Measurements from ENCODE around the gene ERC2. TPM values are rescaled to one million over a fixed set of nuclear protein-coding genes. Genes with fewer than 3 reads are reported as not detected.

Gene ERC2
- total RNA-seq, 1 donor from 2014 or later, result 1.1 TPM

DNA sequence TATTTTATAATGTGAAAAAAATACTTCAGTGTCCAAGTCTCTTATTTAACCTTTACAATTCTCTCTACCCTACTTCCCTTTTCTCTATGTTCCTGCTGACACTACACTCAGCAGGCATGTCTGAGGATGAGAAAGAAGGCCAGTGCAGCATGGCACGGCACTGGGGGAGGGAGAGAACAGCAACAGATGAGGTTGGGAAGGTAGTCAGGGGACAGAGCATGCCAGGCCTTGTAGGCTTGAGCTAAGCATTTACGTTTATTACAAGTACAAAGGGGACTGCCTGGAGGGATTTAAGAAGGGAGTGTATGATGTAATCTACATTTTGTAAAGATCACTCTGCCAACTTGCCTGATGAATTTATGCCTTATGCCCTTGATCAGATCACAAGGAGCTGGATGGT lies 863.9 kb downstream of the ERC2 start:
- no peak for DNase-seq (ENCODE audit: low spot score)

DNA sequence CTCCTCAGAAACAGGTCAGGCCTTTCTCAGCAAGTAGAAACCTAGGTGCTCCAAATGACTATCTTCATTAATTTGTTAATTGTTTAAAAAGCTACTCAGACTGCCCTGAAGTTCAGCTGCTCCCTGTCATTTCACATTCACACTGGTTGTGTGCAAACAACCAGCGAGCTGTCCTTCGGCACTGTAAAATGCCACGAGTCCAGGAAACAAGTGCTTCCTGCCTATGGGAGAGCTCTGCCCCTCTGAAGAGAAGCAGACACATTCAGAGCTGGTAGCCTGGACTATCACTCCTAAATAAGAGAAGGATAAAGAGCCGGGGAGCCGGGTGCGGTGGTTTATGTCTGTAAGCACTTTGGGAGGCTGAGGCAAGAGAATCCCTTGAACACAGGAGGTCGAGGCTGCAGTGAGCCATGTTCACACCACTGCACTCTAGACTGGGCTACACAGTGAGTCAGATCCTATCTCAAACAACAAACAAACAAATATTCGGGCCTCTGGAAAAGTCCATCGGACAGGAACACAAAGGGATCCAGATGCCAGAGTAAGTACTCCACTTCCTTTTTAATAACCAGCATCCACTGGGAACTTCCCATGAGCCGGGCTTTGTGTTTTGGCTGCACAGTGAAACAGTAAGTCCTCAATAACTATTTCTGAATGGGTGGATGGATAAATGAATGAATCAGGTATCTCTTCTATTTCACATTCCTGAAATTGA lies 866.7 kb downstream of the ERC2 start:
- DNase-seq (ENCODE audit: low spot score), result no peak

DNA sequence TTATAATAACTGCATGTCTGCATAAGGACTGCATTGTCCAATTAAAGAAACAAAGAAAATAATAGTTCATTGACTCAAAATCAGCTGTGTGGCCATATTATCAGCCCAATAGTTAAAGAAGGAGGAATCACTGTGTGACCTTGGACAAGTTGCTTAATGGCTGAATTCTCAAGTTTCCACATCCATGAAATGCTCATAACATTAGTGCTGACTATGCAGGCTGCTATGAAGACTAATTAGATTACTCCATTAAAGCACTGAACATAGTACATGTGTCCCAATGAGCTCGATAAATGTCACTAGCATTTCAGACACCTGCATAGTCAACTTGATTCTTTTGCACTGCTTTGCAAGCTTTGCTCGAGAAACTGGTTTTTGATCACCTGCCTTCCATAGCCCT lies 870.0 kb downstream of the ERC2 start:
- DNase-seq (ENCODE audit: low spot score), result no peak

DNA sequence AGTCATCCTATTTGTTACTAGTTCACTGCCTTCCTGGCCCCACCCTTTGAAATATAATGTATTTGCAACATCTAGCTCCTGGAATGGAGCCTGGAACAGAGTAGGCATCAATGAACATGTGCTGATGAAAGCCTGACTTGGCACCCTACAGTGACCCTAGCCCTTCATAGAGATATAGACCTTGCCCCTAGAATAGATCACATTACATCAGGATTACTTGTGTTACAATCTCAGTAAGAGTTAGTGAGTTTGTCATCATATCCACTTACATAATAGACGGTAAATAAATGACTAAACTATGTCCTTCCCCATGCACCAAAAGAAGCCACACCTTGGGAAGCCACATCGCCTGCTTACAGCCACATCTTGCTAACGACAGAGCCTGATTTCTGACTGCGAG lies 870.6 kb downstream of the ERC2 start:
- DNase-seq (ENCODE audit: low spot score), result no peak

DNA sequence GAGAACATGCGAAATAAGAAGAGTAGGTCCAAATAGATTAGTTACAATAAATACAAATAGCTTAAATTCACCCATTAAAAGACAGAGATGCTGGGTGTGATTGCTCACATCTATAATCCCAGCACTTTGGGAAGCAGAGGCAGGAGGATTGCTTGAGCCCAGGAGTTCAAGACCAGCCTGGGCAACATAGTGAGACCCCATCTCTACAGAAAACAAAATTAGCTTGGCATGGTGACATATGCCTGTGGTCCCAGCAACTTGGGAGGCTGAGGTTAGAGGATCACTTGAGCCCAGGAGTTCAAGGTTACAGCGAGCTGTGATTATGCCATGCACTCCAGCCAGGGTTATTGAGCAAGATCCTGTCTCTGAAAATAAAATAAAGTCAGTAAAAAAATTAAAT lies 872.1 kb downstream of the ERC2 start:
- DNase-seq (ENCODE audit: low spot score), result no peak

DNA sequence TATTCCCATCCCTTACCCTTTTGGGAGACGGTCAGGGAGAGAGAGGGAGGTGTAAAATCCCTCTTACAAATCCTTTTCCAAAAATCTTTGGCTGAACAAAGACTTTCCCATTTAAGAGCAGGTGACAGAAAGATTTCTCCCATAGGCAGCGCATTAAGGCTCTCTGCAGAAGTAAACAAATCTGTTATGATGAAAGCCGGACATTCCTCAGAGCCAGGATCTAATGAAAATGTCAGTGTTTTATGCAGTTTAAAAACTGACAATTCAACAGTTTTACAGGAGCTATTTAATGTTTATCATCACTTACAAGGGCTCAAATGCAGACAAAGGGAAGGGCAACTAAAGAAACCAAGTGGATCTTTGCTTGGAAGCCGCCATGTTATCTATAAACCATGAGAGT lies 872.8 kb downstream of the ERC2 start:
- DNase-seq (ENCODE audit: low spot score), result no peak

DNA sequence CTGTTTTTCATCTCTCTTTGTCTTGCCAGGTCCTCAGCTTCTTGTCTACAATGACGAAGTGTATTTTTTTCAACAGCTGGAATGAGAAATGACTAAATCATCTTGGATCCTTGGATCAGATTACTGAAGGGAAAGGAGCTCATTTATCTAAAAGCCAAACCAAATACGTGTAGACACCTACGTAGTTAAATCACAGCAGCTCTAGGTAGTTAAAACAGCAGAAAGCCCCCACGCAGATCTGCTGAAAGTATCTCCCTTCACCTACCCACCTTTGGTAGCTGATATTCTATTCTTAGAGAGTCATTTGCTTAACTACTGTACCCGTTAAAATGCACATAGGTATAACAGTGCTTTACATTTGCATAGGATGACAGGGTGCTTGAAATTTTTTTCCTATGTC lies 875.7 kb downstream of the ERC2 start:
- no peak for DNase-seq (ENCODE audit: low spot score)

DNA sequence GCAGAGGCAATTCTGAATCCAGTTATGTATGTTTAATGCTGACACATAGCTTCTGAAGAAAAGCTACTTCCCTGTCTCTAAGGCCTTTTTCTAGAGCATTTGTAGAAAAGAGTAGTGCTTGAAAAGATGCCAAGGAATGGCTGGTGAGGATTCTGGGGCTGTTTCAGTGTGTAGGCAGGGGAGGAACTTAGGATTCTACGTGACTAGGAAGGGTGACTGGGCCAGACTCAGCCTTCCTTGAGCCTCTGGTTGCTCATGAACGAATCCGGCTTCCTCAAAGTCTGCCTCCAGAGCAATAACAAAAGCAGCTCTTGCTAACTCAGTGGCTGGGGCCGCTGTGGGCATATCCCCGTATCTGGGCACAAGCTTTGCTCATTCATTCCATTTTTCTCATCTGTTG lies 876.4 kb downstream of the ERC2 start:
- no peak for DNase-seq (ENCODE audit: low spot score)

DNA sequence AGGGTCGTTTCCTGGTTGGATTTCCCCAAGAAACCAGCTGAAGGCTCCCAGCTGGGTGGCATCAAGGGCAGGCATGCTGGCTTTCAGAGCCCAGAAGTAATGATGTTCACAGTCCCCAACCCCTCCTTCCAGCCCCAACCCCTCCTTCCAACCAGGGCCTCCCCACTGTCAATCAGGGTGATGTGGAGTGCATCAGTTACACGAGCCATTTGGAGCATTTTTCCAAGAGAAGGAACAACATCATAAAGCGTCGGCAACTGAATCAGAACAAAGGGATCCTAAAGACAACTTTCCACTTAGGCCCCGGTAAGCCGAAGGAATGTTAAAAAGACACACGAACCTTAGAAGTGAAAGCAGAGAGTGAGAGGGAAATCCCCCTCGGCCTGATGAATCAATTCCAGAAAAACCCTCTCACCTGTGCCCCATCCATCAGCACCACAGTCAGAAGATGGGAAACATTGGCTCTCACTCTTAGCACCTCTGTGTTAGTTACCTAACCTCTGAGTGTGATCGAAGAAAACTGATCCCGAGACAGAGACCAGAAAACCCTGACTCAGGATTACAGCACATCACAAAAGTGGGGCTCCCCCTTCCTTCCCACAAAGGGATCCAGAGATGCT lies 880.0 kb downstream of the ERC2 start:
- DNase-seq (ENCODE audit: low spot score), result no peak

DNA sequence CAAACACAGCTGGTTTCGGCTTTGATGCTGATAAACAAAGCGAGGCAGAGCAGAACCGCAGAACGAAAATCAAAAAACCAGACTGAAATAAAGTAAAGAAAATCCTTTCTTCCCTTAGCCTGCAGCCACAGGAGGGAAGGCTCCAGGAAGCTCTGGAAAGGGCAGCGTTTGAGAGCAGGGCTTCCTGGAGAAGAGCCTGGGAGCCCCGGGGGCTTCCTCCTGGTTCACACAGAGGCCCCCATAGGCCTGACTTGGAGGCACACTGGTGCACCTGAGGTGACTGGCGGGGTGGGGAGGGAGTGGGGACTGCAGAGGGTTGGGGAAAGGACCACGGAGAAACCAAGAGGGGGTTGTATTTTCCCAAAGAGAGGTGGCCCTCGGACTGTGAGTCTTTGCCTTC lies 882.4 kb downstream of the ERC2 start:
- no peak for DNase-seq (ENCODE audit: low spot score)

DNA sequence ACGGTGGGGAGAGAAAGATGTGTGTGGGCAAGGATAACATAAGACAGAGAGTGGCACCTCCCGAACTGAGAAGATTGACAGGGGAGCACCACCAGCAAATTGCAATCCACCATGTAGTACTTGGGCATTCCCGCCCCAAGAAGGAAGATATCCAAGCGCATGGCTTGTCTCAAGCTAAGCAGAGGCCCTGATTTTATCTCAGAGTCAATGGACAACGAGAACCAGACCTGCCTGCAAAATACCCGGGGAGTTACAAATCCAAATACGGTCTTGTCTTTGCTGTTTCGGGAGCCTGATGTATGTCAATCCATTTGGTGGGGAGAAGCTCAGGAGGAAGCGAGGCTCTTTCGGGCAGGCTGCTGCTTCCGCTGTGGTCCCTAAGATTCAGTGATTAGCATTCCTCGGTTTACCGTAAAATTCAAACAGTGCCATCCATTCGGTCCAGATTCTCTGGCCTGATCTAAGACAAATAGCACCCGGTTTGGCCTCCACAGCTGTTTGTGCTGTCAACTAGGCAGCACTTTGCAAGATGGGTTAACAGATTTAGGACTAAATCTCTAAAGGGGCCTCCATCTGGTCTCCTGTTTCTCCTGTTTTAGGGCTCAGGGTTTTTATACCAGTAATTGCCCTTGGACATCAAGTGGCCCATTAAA lies 883.4 kb downstream of the ERC2 start:
- DNase-seq (ENCODE audit: low spot score), result no peak

DNA sequence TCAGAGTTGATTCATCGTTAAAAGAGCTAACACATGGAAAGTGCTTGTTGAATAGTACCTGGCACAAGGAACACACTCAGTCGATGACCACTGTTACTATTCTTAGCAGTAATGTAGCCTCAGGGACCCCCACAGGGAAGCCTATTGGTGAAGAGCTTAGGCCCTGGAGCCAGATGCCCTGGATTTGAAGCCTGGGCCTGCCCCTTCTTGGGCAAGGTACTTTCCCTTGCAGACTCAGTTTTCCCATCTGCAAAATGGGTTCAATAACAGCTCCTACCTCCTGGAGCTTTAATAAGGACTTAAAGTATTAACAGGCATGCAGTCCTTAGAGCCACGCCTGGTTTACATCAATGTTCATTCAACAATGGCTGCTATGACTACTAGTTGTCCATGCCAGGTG lies 884.2 kb downstream of the ERC2 start:
- DNase-seq (ENCODE audit: low spot score), result no peak

DNA sequence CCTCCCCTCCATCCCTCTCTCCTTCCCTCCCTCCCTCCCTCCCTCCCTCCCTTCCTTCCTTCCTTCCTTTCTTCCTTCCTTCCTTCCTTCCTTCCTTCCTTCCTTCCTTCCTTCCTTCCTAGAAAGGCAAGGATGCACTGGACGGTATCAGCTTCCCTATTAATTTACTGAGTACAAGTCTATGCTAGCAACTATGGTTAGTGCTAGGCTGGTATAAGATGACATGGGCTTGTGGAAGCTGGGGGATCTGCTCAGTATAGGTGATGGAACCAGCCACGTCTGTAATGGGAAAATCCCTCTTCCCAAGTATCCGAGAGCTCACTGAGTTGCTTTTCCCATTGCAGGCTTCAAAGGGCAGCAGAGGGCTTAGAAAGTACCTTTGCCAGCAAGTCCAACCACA lies 884.8 kb downstream of the ERC2 start:
- no peak for DNase-seq (ENCODE audit: low spot score)

DNA sequence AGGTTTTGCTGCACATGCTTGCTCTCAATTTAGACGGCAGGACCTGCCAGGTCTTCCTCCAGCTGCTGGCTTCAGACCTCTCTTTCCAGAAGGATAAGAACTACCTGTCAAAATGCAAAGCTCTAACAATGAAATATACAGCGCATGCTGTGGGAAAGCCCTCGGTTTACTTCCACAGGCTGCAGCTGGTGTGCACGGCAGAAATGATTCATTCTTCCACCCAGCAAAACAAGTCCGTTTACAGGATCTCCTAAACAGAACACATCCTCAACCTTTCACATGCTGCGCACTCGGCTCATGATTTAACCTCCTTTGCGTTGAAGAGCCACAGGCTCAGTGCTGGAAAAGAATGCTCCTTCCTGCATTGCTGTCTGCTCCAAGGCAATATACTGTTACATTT lies 888.8 kb downstream of the ERC2 start:
- no peak for DNase-seq (ENCODE audit: low spot score)

DNA sequence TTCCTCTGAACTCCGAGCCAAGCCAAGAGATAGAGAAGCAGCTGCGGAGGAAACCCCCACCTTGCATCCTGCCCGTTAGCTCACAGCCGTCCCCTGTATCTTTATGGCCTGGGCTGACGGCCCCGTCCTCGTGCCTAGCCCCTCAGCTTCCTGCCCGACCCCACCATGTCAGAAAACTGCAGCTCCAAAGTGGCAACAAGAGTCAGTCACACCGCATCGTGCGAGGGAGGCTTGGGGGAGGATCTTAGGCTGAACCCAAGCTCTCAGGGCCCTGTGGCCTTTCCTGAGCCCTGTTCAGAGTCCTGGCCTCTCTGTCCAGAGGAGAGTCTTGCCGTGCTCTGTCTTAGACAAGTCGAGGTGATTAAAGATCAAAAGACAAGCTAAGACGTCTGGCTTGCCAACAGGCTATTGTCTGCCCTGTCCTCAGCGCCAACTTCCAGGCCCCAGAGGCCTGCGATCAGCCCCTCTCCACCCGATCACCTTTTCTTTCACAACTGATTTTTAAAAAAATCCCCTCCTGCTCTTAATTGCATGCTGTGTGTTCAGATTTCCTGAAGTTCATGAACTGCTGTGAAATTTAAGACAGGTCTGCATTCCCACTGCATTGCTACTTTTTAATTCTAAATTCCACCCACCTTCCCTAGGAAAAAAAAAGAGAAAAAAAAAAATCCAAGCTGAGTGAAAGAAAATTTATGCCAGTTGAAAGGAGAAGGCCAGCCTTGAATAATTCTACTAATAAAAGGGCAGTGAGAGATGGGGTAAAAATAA lies 891.5 kb downstream of the ERC2 start:
- DNase-seq (ENCODE audit: low spot score), result no peak

DNA sequence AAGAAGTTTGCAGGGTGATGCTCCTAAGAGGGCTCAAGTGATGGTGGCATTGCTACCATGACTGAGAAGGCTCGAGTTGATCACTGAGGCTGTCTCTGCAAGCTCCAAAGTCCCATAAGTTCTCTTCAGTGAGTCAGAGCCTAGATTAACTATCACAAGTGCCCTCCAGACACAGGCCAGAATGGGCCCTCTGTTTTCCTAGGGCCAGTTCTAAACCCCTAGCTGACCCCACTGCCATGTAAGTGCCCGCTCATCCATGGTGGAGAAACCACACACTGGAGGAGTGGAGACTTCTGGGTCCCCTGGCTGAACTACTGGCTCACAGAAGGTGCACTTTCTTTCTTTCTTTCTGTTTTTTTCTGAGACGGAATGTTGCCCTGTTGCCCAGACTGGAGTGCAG lies 893.6 kb downstream of the ERC2 start:
- DNase-seq (ENCODE audit: low spot score), result no peak

DNA sequence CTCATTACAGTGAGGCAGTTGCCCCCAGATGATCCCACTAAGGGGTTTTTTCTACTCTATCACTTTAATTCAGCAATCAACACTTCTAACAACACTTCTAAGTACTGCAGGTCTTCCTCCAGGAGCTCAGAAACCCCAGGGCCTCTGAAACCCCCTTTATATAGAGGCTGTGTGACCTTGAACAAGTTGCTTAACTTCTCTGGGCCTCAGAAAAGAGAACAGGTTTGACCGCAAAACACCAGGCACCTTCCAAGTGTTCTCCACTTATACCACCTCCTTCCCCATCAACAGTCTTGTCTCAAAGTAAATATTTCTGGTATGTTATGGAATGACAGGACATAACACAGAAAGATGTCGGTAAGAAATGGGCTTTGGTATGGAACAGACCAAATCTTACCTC lies 895.5 kb downstream of the ERC2 start:
- DNase-seq (ENCODE audit: low spot score), result no peak

DNA sequence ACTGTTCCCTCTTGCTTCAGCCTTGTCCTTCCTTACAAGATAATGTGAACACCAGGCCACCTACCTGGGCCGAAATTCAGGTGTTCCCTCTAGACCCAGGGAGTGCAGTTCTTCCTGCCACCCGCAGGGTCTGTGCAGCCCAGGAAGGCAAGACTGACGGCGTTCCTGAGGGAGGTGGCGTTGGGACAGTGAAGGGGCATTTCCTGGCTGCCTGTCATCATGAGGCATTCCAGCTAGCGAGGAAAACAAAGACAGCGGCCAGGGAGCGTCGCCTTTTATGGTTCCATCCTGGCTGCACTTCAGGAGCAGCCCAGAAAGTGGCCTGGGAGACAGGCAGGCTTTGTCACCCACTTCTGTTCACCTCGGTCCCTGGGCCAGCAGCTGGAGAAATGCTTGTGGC lies 896.4 kb downstream of the ERC2 start:
- DNase-seq (ENCODE audit: low spot score), result no peak

DNA sequence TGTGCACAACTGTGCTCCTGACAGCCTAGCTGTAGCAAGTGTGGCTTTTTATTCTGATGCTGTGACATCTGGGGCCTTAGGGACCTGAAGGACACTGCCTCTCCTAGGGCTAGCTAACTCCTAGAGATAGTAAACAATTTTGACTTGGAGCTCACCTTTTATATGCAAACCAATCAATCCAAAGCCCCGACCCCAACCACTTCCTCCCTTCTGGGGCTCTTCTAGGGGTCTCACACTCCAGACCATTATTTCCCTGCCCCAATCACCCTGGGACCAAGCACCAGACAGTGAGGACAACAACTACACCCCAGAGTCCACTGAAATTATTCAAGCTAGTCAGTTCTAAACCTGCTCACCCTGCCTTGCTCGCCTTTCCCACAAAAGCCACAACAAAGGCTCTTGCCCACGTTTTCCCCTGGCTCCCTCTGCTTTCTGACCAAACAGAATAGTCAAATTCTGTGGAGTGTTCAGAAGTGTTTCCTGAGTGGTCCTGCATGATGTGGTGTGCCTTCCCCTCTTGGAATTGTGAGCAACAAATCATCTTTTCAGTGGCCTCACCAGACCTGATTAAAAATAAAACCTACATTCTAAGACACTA lies 897.0 kb downstream of the ERC2 start:
- DNase-seq (ENCODE audit: low spot score), result no peak

DNA sequence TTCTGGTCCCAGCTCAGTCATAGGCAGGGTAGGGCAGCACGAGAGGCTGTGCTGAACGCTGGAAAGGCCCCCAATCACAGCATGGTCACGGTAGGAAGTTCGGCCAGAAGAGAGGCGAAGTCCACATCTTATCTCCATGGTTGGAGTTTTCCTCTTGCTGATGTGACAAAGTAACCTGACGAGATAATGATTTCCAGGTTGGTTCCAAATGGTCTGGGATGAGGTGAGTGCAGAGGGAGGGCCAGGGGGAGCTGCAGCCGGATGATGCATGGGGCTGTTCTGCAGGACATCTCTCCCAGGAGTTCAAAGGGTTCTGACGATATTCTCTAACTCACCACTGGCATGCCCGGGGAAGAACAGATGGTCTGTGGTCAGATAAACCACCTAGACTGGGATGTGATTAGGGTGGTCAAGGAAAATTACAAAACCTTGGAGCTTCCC lies 898.0 kb downstream of the ERC2 start:
- DNase-seq (ENCODE audit: low spot score), result no peak

DNA sequence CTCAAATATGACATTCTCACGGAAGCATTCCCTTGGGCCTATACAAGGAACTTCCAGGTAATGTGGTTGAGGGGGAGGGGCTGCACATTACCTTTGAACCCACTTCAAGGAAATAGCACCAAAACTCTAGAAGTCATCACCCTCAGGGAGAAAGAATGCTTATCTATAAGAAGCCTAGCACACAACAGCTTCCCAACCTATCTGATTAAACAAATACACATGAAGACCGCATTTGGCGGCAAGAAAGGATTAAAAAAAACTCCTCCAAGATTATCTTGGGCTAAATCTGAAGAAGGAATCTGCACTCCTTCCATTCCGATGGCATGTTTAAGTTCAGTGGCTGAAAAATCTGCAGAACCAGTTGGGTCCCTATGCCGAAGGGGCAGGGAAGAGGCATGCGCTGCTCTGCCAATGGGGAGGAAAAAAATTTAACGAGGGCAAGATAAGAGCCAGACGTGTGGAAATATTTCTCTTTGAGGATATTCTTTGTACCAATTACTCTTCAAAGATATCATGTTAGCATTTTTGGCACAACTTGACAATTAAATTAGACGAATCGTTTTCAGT lies 899.2 kb downstream of the ERC2 start:
- no peak for DNase-seq (ENCODE audit: low spot score)
